ENCODE results near the gene CCDC201.
"Not testable (repeated sequence)": the region's sequence is repeated elsewhere in the genome, so short reads cannot be mapped to it uniquely, and the experiment has no call there.

DNA sequence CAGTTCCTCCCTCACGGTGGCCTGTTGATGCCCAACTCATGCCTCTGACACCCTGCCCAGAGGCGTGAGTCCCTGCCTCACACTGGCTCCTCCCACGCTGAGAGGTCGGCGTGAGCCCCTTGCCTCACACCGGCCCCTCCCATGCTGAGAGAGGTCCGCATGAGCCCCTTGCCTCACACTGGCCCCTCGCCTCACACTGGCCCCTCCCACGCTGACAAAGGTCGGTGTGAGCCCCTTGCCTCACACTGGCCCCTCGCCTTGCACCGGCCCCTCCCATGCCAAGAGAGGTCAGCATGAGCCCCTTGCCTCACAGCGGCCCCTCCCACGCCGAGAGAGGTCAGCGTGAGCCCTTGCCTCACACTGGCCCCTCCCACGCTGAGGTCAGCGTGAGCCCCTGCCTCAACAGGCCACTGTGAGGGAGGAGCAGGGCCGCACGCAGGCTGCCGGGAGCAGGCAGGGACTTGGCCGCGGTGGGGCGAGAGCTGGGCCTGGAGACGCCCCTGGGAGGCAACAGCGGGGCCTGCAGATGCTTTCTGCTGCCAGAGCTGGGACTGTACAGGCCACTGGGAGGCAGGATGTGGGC lies 61.1 kb downstream of the CCDC201 start:
- TF ChIP-seq, protein P1, sequence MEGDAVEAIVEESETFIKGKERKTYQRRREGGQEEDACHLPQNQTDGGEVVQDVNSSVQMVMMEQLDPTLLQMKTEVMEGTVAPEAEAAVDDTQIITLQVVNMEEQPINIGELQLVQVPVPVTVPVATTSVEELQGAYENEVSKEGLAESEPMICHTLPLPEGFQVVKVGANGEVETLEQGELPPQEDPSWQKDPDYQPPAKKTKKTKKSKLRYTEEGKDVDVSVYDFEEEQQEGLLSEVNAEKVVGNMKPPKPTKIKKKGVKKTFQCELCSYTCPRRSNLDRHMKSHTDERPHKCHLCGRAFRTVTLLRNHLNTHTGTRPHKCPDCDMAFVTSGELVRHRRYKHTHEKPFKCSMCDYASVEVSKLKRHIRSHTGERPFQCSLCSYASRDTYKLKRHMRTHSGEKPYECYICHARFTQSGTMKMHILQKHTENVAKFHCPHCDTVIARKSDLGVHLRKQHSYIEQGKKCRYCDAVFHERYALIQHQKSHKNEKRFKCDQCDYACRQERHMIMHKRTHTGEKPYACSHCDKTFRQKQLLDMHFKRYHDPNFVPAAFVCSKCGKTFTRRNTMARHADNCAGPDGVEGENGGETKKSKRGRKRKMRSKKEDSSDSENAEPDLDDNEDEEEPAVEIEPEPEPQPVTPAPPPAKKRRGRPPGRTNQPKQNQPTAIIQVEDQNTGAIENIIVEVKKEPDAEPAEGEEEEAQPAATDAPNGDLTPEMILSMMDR (conservative IDR thresholded peaks at IDR 0.05 in 1 of 2, IDR thresholded peaks at IDR 0.05 in 1 of 2; ENCODE audit: extremely low read depth in 1 of 2, insufficient read depth in 1 of 2, low read depth in 1 of 2, low read length in 2 of 2), result not testable (repeated sequence)
- not testable (repeated sequence) for TF ChIP-seq EZH2 (IDR thresholded peaks at IDR 0.05; ENCODE audit: borderline replicate concordance, low read length)
